GM21576 (cell line): ENCODE measurements around the gene LINC00305.

Source experiments
- ATAC-seq: cut with Tn5 transposase; IDR thresholded peaks from one replicate; pipeline ENCODE4 v1.9.1; 2021; ENCODE audit warnings: mild to moderate bottlenecking, moderate library complexity; ENCODE audit not compliant: unreplicated experiment

LINC00305 gene

DNA sequence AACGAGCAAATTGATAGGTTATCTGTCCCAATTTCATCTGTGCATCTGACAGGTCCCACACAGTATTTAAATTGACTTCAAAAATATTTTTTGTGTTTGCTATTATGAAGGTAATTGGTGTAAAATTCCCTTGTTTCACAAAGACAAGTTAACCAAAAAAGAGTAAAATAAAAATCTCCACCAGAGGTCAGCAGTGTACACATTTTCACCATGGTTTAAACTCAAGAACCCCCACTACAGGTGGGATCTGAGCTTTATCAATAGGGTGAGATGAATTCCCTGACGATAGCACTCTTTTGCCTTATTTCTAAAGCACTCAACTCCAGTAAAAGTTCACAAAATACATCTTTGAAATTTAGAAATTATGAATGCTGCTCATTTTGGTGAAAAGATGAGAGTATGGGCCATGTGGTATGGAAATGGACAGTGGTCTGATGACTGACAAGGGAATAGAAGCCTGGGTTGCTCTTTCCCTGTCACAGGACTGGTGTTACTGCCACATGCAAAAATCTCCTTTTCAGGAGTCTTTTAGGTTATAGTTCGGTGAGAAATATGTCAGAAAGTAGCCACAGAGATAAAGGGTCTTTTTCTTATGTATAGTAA lies 111.0 kb downstream of the LINC00305 start:
- ATAC-seq, result no peak

DNA sequence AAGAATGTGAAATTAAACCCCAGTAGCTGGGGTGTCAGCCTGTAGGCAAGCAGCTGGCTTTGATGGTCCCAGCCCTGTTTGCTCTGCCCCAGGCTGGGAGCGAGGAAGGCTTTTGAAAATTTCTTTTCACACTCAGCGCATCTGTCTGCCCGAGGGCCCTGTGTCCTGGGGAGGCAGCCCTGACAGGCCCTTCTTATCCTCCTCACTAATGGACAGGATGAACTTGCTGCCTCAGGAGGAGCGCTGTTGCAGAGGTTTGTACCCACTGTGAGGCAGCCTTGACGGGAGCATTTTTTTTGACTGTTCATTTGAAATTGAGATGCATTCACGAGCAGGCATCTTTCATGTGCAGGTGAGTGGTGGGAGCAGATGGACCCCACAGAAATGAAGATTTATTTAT lies 116.6 kb downstream of the LINC00305 start:
- ATAC-seq, result no peak

- ATAC-seq, result no peak
These were observed 117.5 kb downstream of the LINC00305 start for GRCh38 chr18:64031411-64031810.
